K562 (cell line): Measurements from ENCODE around the gene GVQW3. TPM values are rescaled to one million over a fixed set of nuclear protein-coding genes. Genes with fewer than 3 reads are reported as not detected.

Experiments
- CEBPG ChIP-seq, 3 experiments: fragments of 200-800 bp in 1 of 3; sonication (Bioruptor generic) in 1 of 3; sonication (generic) in 1 of 3; formaldehyde crosslinking in 1 of 3; IDR thresholded peaks in 2 of 3; conservative IDR thresholded peaks in 1 of 3; 2 replicates each; pipeline versions ENCODE4 v1.6.1 to v1.8.0; 2016 to 2022; ENCODE audit warnings: missing compliant biosample characterization in 2 of 3, missing genetic modification characterization in 2 of 3, mild to moderate bottlenecking in 1 of 3, missing genetic modification reagents in 1 of 3
- CHD2 ChIP-seq: IDR thresholded peaks from 2 replicates; pipeline ENCODE4 v1.6.1; 2011; ENCODE audit warnings: low read depth, low read length
- CREM ChIP-seq: IDR thresholded peaks from 2 replicates; pipeline ENCODE4 v1.6.1; 2014; ENCODE audit warnings: antibody characterized with exemption, low read depth
- FOXK2 ChIP-seq, 2 experiments: fragments of 450-650 bp; IDR thresholded peaks in 1 of 2; conservative IDR thresholded peaks in 1 of 2; 2 replicates each; pipeline ENCODE4 v1.6.1; 2016; ENCODE audit warnings: low read depth in 2 of 2, mild to moderate bottlenecking in 1 of 2
- HDGF ChIP-seq: fragments of 450-650 bp; IDR thresholded peaks from 2 replicates; pipeline ENCODE4 v1.6.1; 2016
- NCOA6 ChIP-seq: fragments of 450-650 bp; IDR thresholded peaks from 2 replicates; pipeline ENCODE4 v1.6.1; 2017; ENCODE audit warnings: mild to moderate bottlenecking
- NCOR1 ChIP-seq: fragments of 450-650 bp; IDR thresholded peaks from 2 replicates; pipeline ENCODE4 v1.6.1; 2016; ENCODE audit warnings: mild to moderate bottlenecking, moderate library complexity
- NFRKB ChIP-seq: fragments of 450-650 bp; IDR thresholded peaks from 2 replicates; pipeline ENCODE4 v1.6.1; 2016; ENCODE audit warnings: low read depth
- NR2C1 ChIP-seq, 2 experiments: fragments of 450-650 bp; IDR thresholded peaks; 2 replicates each; pipeline ENCODE4 v1.6.1; 2017; ENCODE audit warnings: mild to moderate bottlenecking in 2 of 2, antibody characterized with exemption in 1 of 2, inconsistent platforms in 1 of 2, missing compliant biosample characterization in 1 of 2, missing genetic modification characterization in 1 of 2
- PPARD ChIP-seq: fragments of 250-450 bp; sonication (Bioruptor Pico); IDR thresholded peaks from 2 replicates; pipeline ENCODE4 v1.8.0; 2022; ENCODE audit warnings: inconsistent platforms, mild to moderate bottlenecking, moderate library complexity
- SIN3A ChIP-seq, 2 experiments: fragments of 150-350 bp in 1 of 2; IDR thresholded peaks; 2 replicates each; pipeline ENCODE4 v1.6.1; 2011 to 2016; ENCODE audit warnings: borderline replicate concordance in 2 of 2, low read depth in 2 of 2, low read length in 2 of 2, mild to moderate bottlenecking in 2 of 2, moderate library complexity in 2 of 2; ENCODE audit not compliant: control insufficient read depth in 1 of 2
- XRCC5 ChIP-seq: fragments of 200-400 bp; formaldehyde crosslinking; IDR thresholded peaks from 2 replicates; pipeline ENCODE4 v1.6.1; 2017; ENCODE audit warnings: low read depth, mild to moderate bottlenecking, low read length
- ZNF384 ChIP-seq: IDR thresholded peaks from 2 replicates; pipeline ENCODE4 v1.6.1; 2012; ENCODE audit warnings: low read depth, low read length, improper control_type of control experiment
- polyA plus RNA-seq, 8 experiments: library from polyadenylated mRNA; depleted of rRNA in 4 of 8; stranded (reverse) in 5 of 8; unstranded in 3 of 8; fragments of >200 nt; fragmentation: Nextera tagmentation in 2 of 8; fragmentation: Illumina TruSeq in 1 of 8; extraction: Ambion mirVana in 2 of 8; extraction: Trizol in 1 of 8; gene quantifications; 2 replicates each; pipeline versions ENCODE4 v1.2.1 to v1.2.3, GENCODE V29; 2011 to 2014; ENCODE audit warnings: inconsistent platforms in 1 of 8, missing spikeins in 1 of 8
- total RNA-seq, 7 experiments: library from RNA; depleted of rRNA in 6 of 7; stranded (reverse); fragments of >200 nt in 6 of 7; fragmentation: Illumina TruSeq in 2 of 7; extraction: Trizol in 2 of 7; gene quantifications; 2 replicates each; pipeline versions ENCODE4 v1.2.1 to v1.2.3, GENCODE V29; 2011 to 2021; ENCODE audit warnings: low replicate concordance in 1 of 7
- TF ChIP-seq, protein P1 (sequence below): fragments of 450-650 bp; formaldehyde crosslinking; IDR thresholded peaks from 2 replicates; pipeline ENCODE4 v1.4.0; 2022; ENCODE audit warnings: missing genetic modification characterization
- TF ChIP-seq, protein P2 (sequence below): fragments of 200-800 bp; sonication (Bioruptor generic); IDR thresholded peaks from 2 replicates; pipeline ENCODE4 v1.6.1; 2017; ENCODE audit warnings: missing genetic modification characterization, missing compliant biosample characterization
- TF ChIP-seq, protein P3 (sequence below): sonication (generic); formaldehyde crosslinking; IDR thresholded peaks from 2 replicates; pipeline ENCODE4 v1.8.1; 2022; ENCODE audit warnings: missing genetic modification reagents
- TF ChIP-seq, protein P4 (sequence below): fragments of 450-650 bp; IDR thresholded peaks from 2 replicates; pipeline ENCODE4 v1.6.1; 2018; ENCODE audit not compliant: partially characterized antibody

Gene GVQW3
- total and polyA plus RNA-seq, 9 of the 15 experiments (the other 6 are each of a cell fraction or from before 2014, with no cell fraction given) = 0.66 to 5.7 (median 2.1) TPM

DNA sequence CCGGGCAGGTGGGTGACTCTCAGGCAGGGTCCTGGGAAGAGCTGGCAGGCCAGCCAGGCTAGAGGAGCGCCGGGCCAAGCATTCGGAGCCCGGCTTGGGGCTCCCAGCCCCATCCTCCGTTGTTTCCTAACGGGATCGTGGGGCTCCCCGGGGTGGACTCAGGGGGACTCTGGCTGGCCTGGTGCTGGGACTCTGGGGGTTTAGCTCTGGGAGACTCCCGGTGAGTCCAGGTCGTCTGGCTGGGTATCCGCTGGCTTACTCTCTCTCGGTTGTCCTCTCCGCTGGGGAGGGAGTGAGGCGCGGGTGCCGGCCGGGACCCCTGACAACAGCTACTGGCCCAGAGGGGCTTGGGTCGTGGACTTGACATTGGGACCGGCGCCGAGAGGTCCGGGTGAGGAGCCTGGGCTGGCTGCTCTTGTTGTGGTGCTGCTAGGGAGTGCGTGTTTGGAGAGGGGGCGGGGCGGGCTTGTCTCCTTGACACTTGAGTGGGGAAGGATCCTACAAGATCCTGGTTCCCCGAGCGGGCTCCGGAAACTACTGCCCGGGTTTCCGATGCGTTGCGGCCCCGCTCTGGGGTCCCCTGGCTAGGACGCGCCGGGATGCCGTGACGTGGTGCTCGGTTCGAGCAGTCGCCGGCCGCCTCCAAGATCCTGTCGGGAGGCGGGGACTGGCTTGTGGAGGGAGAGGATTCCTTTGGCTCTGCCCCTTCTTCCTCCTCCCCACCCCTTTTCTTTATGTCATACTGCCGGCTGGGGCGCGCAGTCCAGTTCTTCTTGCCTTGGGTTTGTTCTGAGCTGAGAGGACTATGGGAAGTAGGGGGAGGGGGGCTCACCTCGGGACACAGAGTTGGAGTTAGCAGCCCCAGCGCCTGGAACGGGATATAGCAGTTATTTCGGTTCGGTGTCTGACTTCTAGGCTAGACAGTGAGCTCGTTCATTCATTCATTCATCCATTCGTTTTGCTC is 64.3 kb downstream of the GVQW3 start (continued):
- TF ChIP-seq, protein P1, sequence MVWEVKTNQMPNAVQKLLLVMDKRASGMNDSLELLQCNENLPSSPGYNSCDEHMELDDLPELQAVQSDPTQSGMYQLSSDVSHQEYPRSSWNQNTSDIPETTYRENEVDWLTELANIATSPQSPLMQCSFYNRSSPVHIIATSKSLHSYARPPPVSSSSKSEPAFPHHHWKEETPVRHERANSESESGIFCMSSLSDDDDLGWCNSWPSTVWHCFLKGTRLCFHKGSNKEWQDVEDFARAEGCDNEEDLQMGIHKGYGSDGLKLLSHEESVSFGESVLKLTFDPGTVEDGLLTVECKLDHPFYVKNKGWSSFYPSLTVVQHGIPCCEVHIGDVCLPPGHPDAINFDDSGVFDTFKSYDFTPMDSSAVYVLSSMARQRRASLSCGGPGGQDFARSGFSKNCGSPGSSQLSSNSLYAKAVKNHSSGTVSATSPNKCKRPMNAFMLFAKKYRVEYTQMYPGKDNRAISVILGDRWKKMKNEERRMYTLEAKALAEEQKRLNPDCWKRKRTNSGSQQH = 0 out of 2 replicates have a peak, but pooled peaks have one; percentile 16
- TF ChIP-seq, protein P2, sequence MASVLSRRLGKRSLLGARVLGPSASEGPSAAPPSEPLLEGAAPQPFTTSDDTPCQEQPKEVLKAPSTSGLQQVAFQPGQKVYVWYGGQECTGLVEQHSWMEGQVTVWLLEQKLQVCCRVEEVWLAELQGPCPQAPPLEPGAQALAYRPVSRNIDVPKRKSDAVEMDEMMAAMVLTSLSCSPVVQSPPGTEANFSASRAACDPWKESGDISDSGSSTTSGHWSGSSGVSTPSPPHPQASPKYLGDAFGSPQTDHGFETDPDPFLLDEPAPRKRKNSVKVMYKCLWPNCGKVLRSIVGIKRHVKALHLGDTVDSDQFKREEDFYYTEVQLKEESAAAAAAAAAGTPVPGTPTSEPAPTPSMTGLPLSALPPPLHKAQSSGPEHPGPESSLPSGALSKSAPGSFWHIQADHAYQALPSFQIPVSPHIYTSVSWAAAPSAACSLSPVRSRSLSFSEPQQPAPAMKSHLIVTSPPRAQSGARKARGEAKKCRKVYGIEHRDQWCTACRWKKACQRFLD (CRISPR knock-in tag) = peak; percentile 66; the same call in 1 of the 2 replicates
- TF ChIP-seq SIN3A (IDR thresholded peaks at IDR 0.05; ENCODE audit: borderline replicate concordance in 2 of 2, control insufficient read depth in 1 of 2, low read depth in 2 of 2, low read length in 2 of 2) = peak in 1 of 2 experiments; percentile 91; a peak in 2 of 4 replicates
- TF ChIP-seq NCOR1 = no peak
- TF ChIP-seq NCOA6 = no peak
- TF ChIP-seq CREM = peak; percentile 72
- no peak for TF ChIP-seq PPARD (CRISPR knock-in tag)
- TF ChIP-seq, protein P3, sequence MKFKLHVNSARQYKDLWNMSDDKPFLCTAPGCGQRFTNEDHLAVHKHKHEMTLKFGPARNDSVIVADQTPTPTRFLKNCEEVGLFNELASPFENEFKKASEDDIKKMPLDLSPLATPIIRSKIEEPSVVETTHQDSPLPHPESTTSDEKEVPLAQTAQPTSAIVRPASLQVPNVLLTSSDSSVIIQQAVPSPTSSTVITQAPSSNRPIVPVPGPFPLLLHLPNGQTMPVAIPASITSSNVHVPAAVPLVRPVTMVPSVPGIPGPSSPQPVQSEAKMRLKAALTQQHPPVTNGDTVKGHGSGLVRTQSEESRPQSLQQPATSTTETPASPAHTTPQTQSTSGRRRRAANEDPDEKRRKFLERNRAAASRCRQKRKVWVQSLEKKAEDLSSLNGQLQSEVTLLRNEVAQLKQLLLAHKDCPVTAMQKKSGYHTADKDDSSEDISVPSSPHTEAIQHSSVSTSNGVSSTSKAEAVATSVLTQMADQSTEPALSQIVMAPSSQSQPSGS (CRISPR knock-in tag) = no peak
- no peak for TF ChIP-seq XRCC5
- 0 out of 2 replicates have a peak, but pooled peaks have one; percentile 9 for TF ChIP-seq CHD2
- TF ChIP-seq HDGF = no peak
- TF ChIP-seq ZNF384 = no peak
- no peak for TF ChIP-seq NR2C1 (IDR thresholded peaks at IDR 0.05)
- TF ChIP-seq NR2C1 (tag; IDR thresholded peaks at IDR 0.05) = no peak
- TF ChIP-seq, protein P4, sequence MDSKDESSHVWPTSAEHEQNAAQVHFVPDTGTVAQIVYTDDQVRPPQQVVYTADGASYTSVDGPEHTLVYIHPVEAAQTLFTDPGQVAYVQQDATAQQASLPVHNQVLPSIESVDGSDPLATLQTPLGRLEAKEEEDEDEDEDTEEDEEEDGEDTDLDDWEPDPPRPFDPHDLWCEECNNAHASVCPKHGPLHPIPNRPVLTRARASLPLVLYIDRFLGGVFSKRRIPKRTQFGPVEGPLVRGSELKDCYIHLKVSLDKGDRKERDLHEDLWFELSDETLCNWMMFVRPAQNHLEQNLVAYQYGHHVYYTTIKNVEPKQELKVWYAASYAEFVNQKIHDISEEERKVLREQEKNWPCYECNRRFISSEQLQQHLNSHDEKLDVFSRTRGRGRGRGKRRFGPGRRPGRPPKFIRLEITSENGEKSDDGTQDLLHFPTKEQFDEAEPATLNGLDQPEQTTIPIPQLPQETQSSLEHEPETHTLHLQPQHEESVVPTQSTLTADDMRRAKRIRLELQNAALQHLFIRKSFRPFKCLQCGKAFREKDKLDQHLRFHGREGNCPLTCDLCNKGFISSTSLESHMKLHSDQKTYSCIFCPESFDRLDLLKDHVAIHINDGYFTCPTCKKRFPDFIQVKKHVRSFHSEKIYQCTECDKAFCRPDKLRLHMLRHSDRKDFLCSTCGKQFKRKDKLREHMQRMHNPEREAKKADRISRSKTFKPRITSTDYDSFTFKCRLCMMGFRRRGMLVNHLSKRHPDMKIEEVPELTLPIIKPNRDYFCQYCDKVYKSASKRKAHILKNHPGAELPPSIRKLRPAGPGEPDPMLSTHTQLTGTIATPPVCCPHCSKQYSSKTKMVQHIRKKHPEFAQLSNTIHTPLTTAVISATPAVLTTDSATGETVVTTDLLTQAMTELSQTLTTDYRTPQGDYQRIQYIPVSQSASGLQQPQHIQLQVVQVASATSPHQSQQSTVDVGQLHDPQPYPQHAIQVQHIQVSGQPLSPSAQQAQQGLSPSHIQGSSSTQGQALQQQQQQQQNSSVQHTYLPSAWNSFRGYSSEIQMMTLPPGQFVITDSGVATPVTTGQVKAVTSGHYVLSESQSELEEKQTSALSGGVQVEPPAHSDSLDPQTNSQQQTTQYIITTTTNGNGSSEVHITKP = peak; percentile 62
- no peak for TF ChIP-seq CEBPG (CRISPR knock-in tag; IDR thresholded peaks at IDR 0.05)
- TF ChIP-seq CEBPG (tag; conservative IDR thresholded peaks at IDR 0.05 in 1 of 2, IDR thresholded peaks at IDR 0.05 in 1 of 2) = no peak
- TF ChIP-seq FOXK2 (conservative IDR thresholded peaks at IDR 0.05 in 1 of 2, IDR thresholded peaks at IDR 0.05 in 1 of 2; ENCODE audit: low read depth in 2 of 2) = peak in 1 of 2 experiments; percentile 42; a peak in 1 of 4 replicates
- TF ChIP-seq NFRKB = no peak
